ENCODE data around the gene GNAL. TPM values are rescaled to one million over a fixed set of nuclear protein-coding genes. Genes with fewer than 3 reads are reported as not detected.
"Not testable (repeated sequence)": the region's sequence is repeated elsewhere in the genome, so short reads cannot be mapped to it uniquely, and the experiment has no call there.

GNAL gene
- total and polyA plus RNA-seq, 7 donors: 0.46 to 25.1 (median 13.2) TPM

- no peak for DNase-seq
- H3K27me3 ChIP-seq: no peaks in the 10 kb centered on the region
- 73 to 79% methylated on average over 7 of the region's 7 CpGs for WGBS, 2 donors
- no peaks in the 10 kb centered on the region for H3K9me3 ChIP-seq
- H3K27ac ChIP-seq: no peak overlapping the region
- intact Hi-C loops (cut with DNase I): no loop called here
- no peaks in the 10 kb centered on the region for H3K36me3 ChIP-seq
- TF ChIP-seq EP300 (IDR thresholded peaks at IDR 0.05): no peak
- no peak for TF ChIP-seq CTCF (IDR thresholded peaks at IDR 0.05)
- no peak for TF ChIP-seq POLR2AphosphoS5 (IDR thresholded peaks at IDR 0.05)
- TF ChIP-seq POLR2A (IDR thresholded peaks at IDR 0.05): no peak
- no peak overlapping the region for H3K4me3 ChIP-seq
- no peaks in the 10 kb centered on the region for H3K4me1 ChIP-seq
Measured at GRCh38 chr18:11714244-11714918, 25.3 kb downstream of the GNAL start.

GRCh38 chr18:11716767-11717315 lies 27.8 kb downstream of the GNAL start:
- intact Hi-C loops (cut with DNase I); H3K4me1 ChIP-seq; H3K36me3 ChIP-seq; H3K27me3 ChIP-seq; H3K27ac ChIP-seq; DNase-seq; H3K4me3 ChIP-seq; H3K9me3 ChIP-seq: not testable (repeated sequence)
- 95% methylated on average over 24 of the region's 24 CpGs for WGBS, 2 donors

- no peaks in the 10 kb centered on the region for H3K36me3 ChIP-seq
- intact Hi-C loops (cut with DNase I): no loop called here
- 78% methylated on average over 2 of the region's 2 CpGs for whole genome bisulfite sequencing, 2 donors
- TF ChIP-seq POLR2A (IDR thresholded peaks at IDR 0.05): no peak
- DNase-seq: no peak
- no peak overlapping the region for H3K4me3 ChIP-seq
- no peaks in the 10 kb centered on the region for H3K4me1 ChIP-seq
- no peaks in the 10 kb centered on the region for H3K27me3 ChIP-seq
- no peaks in the 10 kb centered on the region for H3K9me3 ChIP-seq
- no peak overlapping the region for H3K27ac ChIP-seq
Measured at GRCh38 chr18:11719050-11719449, 30.0 kb downstream of the GNAL start.

- intact Hi-C loops (cut with DNase I): no loop called here
- no peaks in the 10 kb centered on the region for H3K4me1 ChIP-seq
- TF ChIP-seq EP300 (IDR thresholded peaks at IDR 0.05) (no peak), POLR2AphosphoS5 (IDR thresholded peaks at IDR 0.05) (no peak), CTCF (IDR thresholded peaks at IDR 0.05) (no peak), POLR2A (IDR thresholded peaks at IDR 0.05) (no peak)
Measured at GRCh38 chr18:11719621-11720020, 30.6 kb downstream of the GNAL start.

GRCh38 chr18:11721720-11722119 lies 32.7 kb downstream of the GNAL start:
- 81 to 90% methylated on average over 3 of the region's 3 CpGs for WGBS, 2 donors
- H3K4me3 ChIP-seq: no peak overlapping the region
- intact Hi-C loops (cut with DNase I): no loop called here
- TF ChIP-seq POLR2AphosphoS5 (IDR thresholded peaks at IDR 0.05) (no peak), CTCF (IDR thresholded peaks at IDR 0.05) (no peak), POLR2A (IDR thresholded peaks at IDR 0.05) (no peak), EP300 (IDR thresholded peaks at IDR 0.05) (no peak)
- H3K36me3 ChIP-seq: no peaks in the 10 kb centered on the region
- no peaks in the 10 kb centered on the region for H3K4me1 ChIP-seq
- no peaks in the 10 kb centered on the region for H3K27me3 ChIP-seq
- no peak overlapping the region for H3K27ac ChIP-seq
- H3K9me3 ChIP-seq: no peaks in the 10 kb centered on the region
- no peak for DNase-seq

More at GRCh38 chr18:11719621-11720020, 30.6 kb downstream of the GNAL start:
- no peaks in the 10 kb centered on the region for H3K27me3 ChIP-seq
- DNase-seq: no peak
- no peak overlapping the region for H3K27ac ChIP-seq
- H3K9me3 ChIP-seq: no peaks in the 10 kb centered on the region
- 93 to 94% methylated on average over 7 of the region's 7 CpGs for WGBS, 2 donors
- H3K4me3 ChIP-seq: no peak overlapping the region
- H3K36me3 ChIP-seq: no peaks in the 10 kb centered on the region

GRCh38 chr18:11724781-11725180 lies 35.7 kb downstream of the GNAL start:
- Histone ChIP-seq H3K27ac (no peak overlapping the region), H3K9me3 (no peaks in the 10 kb centered on the region), H3K4me3 (no peak overlapping the region), H3K36me3 (no peaks in the 10 kb centered on the region), H3K27me3 (no peaks in the 10 kb centered on the region), H3K4me1 (no peaks in the 10 kb centered on the region)
- DNase-seq: no peak
- intact Hi-C loops (cut with DNase I): no loop called here
- 94% methylated on average over 5 of the region's 5 CpGs for WGBS, 2 donors
- no peak for TF ChIP-seq EP300 (IDR thresholded peaks at IDR 0.05)
- no peak for TF ChIP-seq CTCF (IDR thresholded peaks at IDR 0.05)
- no peak for TF ChIP-seq POLR2A (IDR thresholded peaks at IDR 0.05)
- TF ChIP-seq POLR2AphosphoS5 (IDR thresholded peaks at IDR 0.05): no peak

All from sigmoid colon (tissue), 7 donors.